GM18861 (cell line): Measurements from ENCODE around the gene MCTP1.
"Not testable (repeated sequence)": the region's sequence is repeated elsewhere in the genome, so short reads cannot be mapped to it uniquely, and the experiment has no call there.

Experiments used
- ATAC-seq: cut with Tn5 transposase; IDR thresholded peaks from one replicate; pipeline ENCODE4 v1.9.1; 2021; ENCODE audit not compliant: unreplicated experiment

The MCTP1 gene

DNA sequence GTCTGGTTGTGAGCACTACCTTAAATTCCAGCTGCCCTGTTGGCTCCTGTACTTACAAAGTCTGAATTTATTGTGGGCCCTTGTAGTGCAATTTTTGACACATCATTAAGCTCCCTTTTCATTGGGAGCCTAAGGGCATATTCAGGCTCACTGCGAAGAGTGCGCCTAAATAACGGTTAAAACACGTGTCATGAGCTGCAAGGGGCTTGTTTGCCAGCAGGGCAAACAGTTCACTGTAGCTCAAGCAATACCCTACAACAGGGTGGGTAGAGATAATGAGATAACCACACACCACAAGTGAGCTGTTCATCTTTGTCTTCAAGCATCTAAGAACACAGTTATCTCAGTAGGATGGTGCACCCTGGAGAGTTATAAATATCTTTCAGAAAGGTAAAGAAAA lies 452.2 kb downstream of the MCTP1 start:
- no peak for ATAC-seq

- ATAC-seq, result peak; percentile 66
Measured at GRCh38 chr5:94830520-94830919, 454.4 kb downstream of the MCTP1 start.

GRCh38 chr5:94828222-94828621 lies 456.7 kb downstream of the MCTP1 start:
- not testable (repeated sequence) for ATAC-seq

DNA sequence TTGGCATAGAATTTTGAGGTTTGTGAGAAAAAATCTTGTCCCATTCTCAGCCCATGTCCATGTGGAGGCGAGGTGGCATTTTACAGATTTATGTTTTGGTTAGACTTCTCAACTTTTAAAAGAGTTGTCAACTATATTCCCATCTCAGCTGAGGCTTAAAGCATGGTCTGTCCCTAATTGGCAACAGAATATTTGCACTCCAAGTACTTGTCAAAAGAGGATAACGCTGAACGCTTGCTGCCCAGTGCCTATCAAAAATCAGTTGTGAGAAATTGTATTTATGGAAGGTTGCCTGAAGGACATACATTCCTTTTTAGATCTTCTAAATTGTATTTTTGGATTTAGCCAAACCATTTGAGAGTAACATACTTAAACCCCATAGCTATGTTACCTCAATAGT lies 464.4 kb downstream of the MCTP1 start:
- ATAC-seq, result no peak

- ATAC-seq, result no peak
Measured at GRCh38 chr5:94818904-94819303, 466.0 kb downstream of the MCTP1 start.

DNA sequence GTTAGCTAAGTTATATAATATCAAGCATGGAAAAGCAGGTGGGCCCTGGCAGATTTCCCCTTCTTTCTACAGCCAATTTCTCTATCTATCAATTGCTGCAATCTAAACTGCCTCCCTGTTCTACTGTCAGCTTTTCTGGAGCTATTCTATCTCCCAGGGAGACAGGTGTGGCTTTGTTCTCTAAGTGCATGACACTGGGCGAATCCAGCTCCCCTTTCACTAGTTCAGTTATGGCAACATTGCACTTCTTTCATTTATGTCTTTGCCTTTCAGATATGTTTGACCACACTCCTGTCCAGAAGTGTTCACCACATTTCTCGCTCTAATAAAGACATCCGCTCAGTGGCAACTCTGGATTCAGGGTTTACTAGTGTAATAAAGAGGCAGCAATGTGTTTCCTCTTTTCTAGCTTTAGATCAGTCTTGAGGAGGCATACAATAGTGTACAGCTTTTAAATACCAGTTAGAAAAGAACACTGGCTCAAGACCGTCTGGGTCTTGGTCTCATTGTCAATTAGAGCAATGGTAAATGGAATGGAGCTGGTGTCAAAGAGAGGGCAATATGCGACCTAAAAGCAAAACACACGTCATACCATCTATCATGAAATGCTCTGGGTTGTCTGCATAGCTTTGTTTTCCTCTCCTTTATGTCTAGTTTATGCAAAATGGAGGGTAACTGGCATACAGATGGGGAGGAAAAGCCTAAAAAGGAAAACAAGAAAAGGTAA lies 469.4 kb downstream of the MCTP1 start:
- ATAC-seq, result no peak

GRCh38 chr5:94812232-94812631 lies 472.7 kb downstream of the MCTP1 start:
- no peak for ATAC-seq

DNA sequence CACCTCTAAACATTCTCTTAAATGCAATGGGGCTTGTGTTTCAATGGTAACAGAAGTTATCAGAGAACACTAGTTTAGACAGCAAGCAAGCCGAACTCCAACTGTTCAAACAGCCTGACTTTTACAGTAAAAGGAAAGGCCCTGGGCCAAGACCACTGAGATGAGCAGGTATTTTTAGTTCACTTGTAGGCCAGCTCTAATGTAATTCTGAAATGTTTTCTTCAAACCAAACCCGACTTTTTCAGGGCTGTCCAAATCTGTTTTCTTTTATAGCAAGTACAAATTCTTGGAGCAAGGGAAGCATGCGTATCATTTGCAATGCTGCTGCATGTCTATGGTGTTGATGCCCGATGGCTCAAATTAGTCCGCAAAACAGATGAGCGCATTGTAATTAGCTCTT lies 473.6 kb downstream of the MCTP1 start:
- ATAC-seq, result no peak

- ATAC-seq, result no peak
Measured at GRCh38 chr5:94810877-94811276, 474.0 kb downstream of the MCTP1 start.

GRCh38 chr5:94810281-94810680 lies 474.6 kb downstream of the MCTP1 start:
- ATAC-seq, result no peak

- ATAC-seq, result no peak
Measured at GRCh38 chr5:94808497-94808896, 476.4 kb downstream of the MCTP1 start.

- no peak for ATAC-seq
Measured at GRCh38 chr5:94807985-94808384, 476.9 kb downstream of the MCTP1 start.

DNA sequence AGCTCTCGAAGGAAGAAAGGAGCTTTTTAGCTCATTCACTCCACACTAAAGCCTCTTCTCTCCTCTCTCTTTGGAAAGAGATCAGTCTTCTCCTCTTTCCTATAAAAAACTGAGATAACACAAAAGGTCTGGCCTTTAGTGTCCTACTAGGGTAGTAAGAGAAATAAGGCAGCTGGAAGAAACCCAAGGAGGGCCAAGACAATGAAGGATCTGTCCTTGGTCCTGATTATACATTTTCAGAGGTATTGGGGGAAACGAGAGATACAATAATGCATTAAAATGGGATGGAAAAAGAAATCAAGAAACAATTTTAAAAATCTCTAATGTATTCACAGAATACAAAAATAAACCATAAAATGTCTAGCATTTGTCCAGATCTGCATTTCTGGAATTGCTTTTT lies 482.4 kb downstream of the MCTP1 start:
- ATAC-seq, result no peak

DNA sequence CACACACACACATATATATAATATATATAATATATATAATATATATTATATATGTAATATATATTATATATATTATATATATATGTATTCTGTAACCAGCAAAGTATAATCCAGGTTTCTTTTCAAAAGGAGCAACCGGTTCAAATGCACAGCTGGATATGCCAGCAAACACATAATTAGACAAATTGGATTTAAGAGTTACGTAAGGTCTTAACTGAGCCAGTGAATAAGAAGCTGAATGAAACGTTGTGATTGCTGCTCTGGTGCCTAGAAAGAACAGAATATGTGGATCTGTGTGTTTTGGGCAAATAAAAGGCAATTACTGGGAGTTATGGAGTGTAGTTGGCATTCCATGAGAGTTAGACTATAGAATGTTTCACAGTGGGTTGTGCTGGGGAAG lies 488.3 kb downstream of the MCTP1 start:
- ATAC-seq, result no peak

DNA sequence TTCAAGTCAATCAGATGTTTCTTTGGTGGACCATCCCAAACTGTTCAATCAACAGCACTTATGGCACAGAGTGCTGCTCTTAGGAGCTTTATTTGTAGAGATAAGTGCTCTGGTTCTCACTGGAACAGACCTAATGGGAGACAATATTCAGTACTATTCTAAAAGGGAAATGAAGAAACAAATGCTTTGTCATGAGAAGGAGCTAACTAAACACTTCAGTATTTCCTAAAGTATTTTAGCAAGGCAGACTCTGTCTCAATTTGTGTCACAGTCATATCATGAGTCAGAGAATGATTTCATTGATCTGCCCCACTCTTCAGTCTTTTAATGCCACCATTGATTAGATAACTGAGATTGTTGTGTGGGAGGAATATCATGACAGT lies 491.1 kb downstream of the MCTP1 start:
- peak; percentile 31 for ATAC-seq

DNA sequence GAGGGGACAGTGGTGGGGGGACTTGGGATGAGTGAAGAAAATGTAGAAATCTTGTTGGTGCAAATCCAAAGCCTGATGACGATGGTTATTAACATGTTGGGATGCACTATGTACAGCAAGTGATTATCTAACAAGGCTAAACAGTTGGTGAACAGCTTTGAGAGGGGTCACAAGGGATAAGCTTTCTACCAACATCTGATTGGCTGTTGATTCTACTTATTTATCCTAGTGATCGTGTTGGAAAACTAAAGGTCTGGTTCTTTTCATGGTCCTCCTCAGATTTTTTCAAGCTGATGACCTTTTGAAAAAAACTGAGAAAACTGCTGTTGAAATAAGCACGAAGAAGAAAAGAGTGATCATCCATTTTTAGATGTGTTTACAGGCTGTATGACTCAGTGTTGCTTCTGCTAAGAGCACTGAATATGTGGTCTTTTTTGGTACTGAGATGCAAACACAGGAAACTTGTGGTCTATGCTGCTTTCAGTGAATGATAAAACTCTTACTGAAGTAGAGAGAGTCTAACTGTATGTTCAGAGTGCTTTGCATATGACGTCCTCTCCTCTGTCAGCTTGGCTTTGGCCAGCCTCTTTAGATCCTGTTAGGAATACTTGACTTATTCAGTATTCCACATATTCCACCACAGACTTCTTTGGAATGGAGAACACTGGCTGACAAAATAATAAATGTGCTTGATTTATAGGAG lies 491.6 kb downstream of the MCTP1 start:
- ATAC-seq, result peak; percentile 100

DNA sequence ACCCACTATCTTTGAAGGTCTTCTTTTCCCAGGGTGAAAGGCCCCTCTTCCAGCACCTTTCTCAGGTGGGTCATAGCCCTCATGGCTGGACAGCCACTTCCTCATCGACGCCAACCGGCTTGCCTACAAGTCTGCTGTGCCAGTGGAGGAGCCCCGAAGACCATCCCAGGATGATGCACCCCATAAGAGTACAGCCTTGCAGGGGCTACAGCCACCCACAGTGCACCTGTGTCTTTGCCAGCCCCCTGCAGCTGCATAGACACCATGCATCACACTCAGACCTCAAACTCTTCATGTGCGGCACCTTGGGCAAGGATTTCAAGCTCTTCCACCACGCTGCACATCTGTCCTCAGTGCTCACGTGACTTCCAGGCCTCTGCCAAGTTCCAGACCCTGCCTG lies 493.1 kb downstream of the MCTP1 start:
- ATAC-seq, result no peak

- no peak for ATAC-seq
Measured at GRCh38 chr5:94788527-94788926, 496.4 kb downstream of the MCTP1 start.

DNA sequence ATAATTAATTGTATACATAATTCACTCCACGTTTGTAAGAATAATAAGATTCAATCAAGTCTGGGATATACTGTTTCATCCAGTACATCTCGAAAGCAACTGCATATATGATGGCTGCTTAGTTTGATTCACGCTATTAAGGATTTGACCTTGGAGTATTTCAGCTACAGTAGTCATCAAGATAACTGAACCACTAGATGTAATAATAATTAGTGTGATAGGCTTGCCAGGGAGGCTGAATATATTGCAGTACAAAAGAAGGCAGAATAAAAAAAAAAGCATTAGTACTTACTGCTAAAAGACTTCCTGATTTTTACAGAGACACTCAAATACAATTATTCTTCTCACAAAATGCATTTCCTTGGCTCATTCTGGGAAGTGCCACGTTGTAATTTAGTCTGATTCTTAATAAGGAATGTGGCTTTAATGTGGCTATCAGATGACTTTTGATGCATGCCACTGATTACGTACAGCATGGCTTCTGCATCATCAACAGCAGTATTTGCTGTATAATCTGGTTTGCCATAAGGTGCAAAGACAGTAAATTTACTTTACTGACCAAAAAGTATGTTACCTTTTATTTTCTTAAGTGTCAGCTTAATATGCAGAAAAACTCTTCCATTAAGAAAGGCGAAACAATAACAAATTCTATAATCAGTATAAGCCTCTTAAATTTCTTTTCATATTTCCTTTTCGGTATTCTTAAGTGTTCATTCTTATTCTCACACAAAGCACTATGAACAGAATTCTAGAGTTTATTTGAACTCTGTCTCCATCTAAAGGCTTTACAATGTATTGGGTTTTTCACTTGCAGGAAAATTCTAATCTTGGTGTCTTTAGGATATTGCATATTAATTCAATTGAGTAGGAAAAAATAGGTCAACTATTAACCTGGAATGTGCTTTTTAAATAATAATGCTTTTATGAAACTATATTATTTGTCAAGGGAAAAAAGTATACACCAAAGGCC lies 500.1 kb downstream of the MCTP1 start:
- ATAC-seq, result no peak

GRCh38 chr5:94782383-94782782 lies 502.5 kb downstream of the MCTP1 start:
- ATAC-seq, result no peak

DNA sequence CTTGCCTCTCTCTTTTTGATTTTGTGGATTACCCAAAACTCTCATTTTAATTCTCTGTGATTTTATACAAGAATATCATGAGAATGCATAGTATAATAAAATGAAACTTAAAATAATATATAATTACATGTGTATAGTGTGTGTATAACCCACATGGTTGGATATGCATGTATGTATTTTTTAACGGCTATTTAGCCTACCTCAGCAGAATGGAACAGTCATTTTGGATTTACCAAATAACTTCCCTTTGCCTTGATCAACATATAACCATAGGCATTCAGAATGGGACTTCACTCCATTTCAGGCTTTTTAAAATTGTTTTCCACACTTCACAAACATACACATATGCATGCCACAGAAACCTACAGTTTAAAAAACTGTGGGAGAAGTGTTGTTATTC lies 505.2 kb downstream of the MCTP1 start:
- no peak for ATAC-seq

GRCh38 chr5:94778732-94779131 lies 506.2 kb downstream of the MCTP1 start:
- ATAC-seq, result no peak
